Measurements from ENCODE around the gene TCEA2. TPM values are rescaled to one million over a fixed set of nuclear protein-coding genes. Genes with fewer than 3 reads are reported as not detected.

The TCEA2 gene
- total RNA-seq, 2 donors from 2014 or later, result 64.3 to 110 TPM

- no peak overlapping the region for H3K27ac Mint-ChIP-seq
- TF ChIP-seq CTCF (conservative IDR thresholded peaks at IDR 0.05), result no peak
- no peaks in the 10 kb centered on the region for H3K9me3 ChIP-seq (ENCODE audit: control insufficient read depth, low read length)
- no peak overlapping the region for H3K4me3 Mint-ChIP-seq
- H3K27ac ChIP-seq (ENCODE audit: low read depth, low read length), result no peak overlapping the region
- peaks cover 1% of the 10 kb centered on the region for H3K27me3 ChIP-seq (ENCODE audit: control insufficient read depth, insufficient read depth, low read length, poor library complexity, severe bottlenecking)
- no peaks in the 10 kb centered on the region for H3K4me1 ChIP-seq (ENCODE audit: control insufficient read depth, insufficient read depth, low read length)
- peaks cover 16% of the 10 kb centered on the region for H3K27me3 Mint-ChIP-seq (ENCODE audit: insufficient read depth)
- peaks cover 4% of the 10 kb centered on the region for H3K36me3 Mint-ChIP-seq (ENCODE audit: low read depth)
- no peaks in the 10 kb centered on the region for H3K9me3 Mint-ChIP-seq
- H3K4me3 ChIP-seq (ENCODE audit: low read length), result no peak overlapping the region
- H3K9ac ChIP-seq (ENCODE audit: extremely low read depth, low read length, poor library complexity, severe bottlenecking), result no peak overlapping the region
- no peaks in the 10 kb centered on the region for H3K36me3 ChIP-seq (ENCODE audit: control insufficient read depth, insufficient read depth, low read length)
- no peak for DNase-seq
- 95 to 100% methylated on average over 4 to 7 of the region's 7 CpGs for WGBS, 2 experiments (ENCODE audit: insufficient coverage in 1 of 2, insufficient read length in 1 of 2)
- H3K4me1 Mint-ChIP-seq, result peaks cover 14% of the 10 kb centered on the region
These were observed 14.5 kb downstream of the TCEA2 start for GRCh38 chr20:64077541-64077875.

GRCh38 chr20:64077876-64078551 lies 15.0 kb downstream of the TCEA2 start:
- H3K27ac ChIP-seq (ENCODE audit: low read depth, low read length), result no peak overlapping the region
- TF ChIP-seq CTCF (conservative IDR thresholded peaks at IDR 0.05), result no peak

GRCh38 chr20:64078934-64079272 lies 15.9 kb downstream of the TCEA2 start:
- Histone ChIP-seq H3K27ac (ENCODE audit: low read depth, low read length) (no peak overlapping the region), H3K36me3 (ENCODE audit: control insufficient read depth, insufficient read depth, low read length) (no peaks in the 10 kb centered on the region), H3K9me3 (ENCODE audit: control insufficient read depth, low read length) (no peaks in the 10 kb centered on the region), H3K4me1 (ENCODE audit: control insufficient read depth, insufficient read depth, low read length) (no peaks in the 10 kb centered on the region), H3K27me3 (ENCODE audit: control insufficient read depth, insufficient read depth, low read length, poor library complexity, severe bottlenecking) (peaks cover 12% of the 10 kb centered on the region), H3K4me3 (ENCODE audit: low read length) (peak overlapping the region; percentile 84), H3K9ac (ENCODE audit: extremely low read depth, low read length, poor library complexity, severe bottlenecking) (peak overlapping the region; percentile 71)
- H3K27ac Mint-ChIP-seq, result no peak overlapping the region
- H3K9me3 Mint-ChIP-seq, result no peaks in the 10 kb centered on the region
- H3K4me1 Mint-ChIP-seq, result peaks cover 15% of the 10 kb centered on the region
- H3K4me3 Mint-ChIP-seq, result peak overlapping the region; percentile 57
- TF ChIP-seq CTCF (conservative IDR thresholded peaks at IDR 0.05), result no peak
- H3K36me3 Mint-ChIP-seq (ENCODE audit: low read depth), result no peaks in the 10 kb centered on the region
- H3K27me3 Mint-ChIP-seq (ENCODE audit: insufficient read depth), result peaks cover 22% of the 10 kb centered on the region
- WGBS, 2 experiments (ENCODE audit: insufficient coverage in 1 of 2, insufficient read length in 1 of 2), result 54% methylated on average over 3 to 4 of the region's 4 CpGs
- no peak for DNase-seq

More at GRCh38 chr20:64077876-64078551, 15.0 kb downstream of the TCEA2 start:
- Mint-ChIP-seq H3K4me1 (peaks cover 15% of the 10 kb centered on the region), H3K9me3 (no peaks in the 10 kb centered on the region), H3K4me3 (peak overlapping the region; percentile 57), H3K36me3 (ENCODE audit: low read depth) (peaks cover 3% of the 10 kb centered on the region), H3K27ac (no peak overlapping the region), H3K27me3 (ENCODE audit: insufficient read depth) (peaks cover 20% of the 10 kb centered on the region)
- no peak overlapping the region for H3K9ac ChIP-seq (ENCODE audit: extremely low read depth, low read length, poor library complexity, severe bottlenecking)
- no peaks in the 10 kb centered on the region for H3K4me1 ChIP-seq (ENCODE audit: control insufficient read depth, insufficient read depth, low read length)
- peak; percentile 68 for DNase-seq
- H3K4me3 ChIP-seq (ENCODE audit: low read length), result peak overlapping the region; percentile 84
- H3K36me3 ChIP-seq (ENCODE audit: control insufficient read depth, insufficient read depth, low read length), result no peaks in the 10 kb centered on the region
- peaks cover 6% of the 10 kb centered on the region for H3K27me3 ChIP-seq (ENCODE audit: control insufficient read depth, insufficient read depth, low read length, poor library complexity, severe bottlenecking)
- no peaks in the 10 kb centered on the region for H3K9me3 ChIP-seq (ENCODE audit: control insufficient read depth, low read length)
- 87 to 88% methylated on average over 12 to 15 of the region's 15 CpGs for WGBS, 2 experiments (ENCODE audit: insufficient coverage in 1 of 2, insufficient read length in 1 of 2)
